NCI-H510A treated with DMSO at 0.1 percent for 48 hours (cell line): Measurements from ENCODE around the gene SP8.

ENCODE experiments used
- DNase-seq: peaks from one replicate; lab custom pipeline; 2025; lab: John Stamatoyannopoulos, UW

SP8 gene

GRCh38 chr7:20754001-20754400, 32.7 kb downstream of the SP8 start:
- DNase-seq: no peak

DNA sequence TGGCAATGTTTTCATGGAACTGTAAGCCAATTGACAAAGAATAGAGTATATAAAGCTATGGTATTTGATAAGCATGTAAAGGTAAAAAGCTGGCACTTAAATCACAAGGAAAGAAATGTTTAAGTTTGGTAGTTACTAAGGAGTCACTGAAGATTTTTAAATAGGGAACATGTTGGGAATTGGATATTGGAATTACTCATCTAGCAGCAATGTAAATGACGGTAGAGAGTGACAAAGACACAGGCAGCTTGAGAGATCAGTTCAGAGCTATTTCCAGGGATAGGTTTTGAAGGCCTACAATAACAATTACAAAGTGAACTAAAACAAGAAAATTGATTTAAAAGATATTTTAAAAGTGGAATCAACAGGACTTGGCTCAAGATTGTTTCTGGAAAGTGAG, 36.8 kb downstream of the SP8 start:
- DNase-seq: no peak

GRCh38 chr7:20748853-20749252, 37.8 kb downstream of the SP8 start:
- DNase-seq: no peak

GRCh38 chr7:20747001-20747400, 39.7 kb downstream of the SP8 start:
- DNase-seq: no peak

- no peak for DNase-seq
Observed at GRCh38 chr7:20745702-20746101, 41.0 kb downstream of the SP8 start.

DNA sequence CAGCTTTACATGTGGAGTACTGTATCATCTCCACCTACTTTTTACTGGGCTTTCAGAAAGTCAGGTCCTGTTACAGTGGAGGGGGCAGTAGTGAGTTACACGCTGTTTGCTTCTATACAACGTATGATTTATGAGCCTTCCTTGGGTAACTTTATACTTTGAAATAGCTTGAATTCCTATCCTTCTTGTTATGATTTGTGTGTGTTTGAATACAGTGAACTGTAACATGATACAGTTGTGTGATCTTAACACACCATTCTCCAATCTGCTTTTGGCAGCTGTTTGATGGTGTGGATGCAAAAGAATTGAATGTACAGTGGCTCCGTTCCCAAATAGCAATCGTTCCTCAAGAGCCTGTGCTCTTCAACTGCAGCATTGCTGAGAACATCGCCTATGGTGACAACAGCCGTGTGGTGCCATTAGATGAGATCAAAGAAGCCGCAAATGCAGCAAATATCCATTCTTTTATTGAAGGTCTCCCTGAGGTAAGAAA, 41.7 kb downstream of the SP8 start:
- peak; percentile 82 for DNase-seq

- no peak for DNase-seq
Observed at GRCh38 chr7:20742913-20743312, 43.8 kb downstream of the SP8 start.

- DNase-seq: no peak
Observed at GRCh38 chr7:20741801-20742200, 44.9 kb downstream of the SP8 start.

- DNase-seq: no peak
Observed at GRCh38 chr7:20738518-20739481, 47.9 kb downstream of the SP8 start.

DNA sequence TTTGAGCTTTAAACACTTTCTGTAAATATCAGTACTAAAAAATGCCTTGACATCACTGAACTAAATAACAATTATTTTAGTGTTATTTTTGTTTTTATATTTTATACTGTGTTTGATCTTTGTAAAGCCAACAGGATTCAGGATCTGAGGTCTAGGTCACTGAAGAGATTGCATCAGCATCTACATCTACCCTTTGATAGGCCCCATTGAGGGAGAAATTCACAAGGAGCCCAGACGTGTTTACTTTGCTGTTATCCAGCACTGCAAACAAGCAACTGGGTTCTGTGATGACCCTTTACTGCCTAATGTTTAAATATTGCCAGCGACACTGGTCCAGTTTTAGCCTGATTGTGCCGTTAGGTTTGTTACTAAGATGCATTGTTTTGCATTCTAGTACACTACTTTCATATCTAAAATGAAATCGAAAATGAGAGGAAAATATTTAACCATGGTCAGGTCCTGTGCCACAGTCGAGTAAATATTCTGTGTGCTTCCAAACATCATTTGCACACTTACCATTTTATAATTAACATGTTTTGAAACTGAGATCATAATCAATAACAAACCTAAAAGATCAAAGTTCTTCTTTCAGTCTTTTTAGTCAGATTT, 48.7 kb downstream of the SP8 start:
- peak; percentile 35 for DNase-seq

DNA sequence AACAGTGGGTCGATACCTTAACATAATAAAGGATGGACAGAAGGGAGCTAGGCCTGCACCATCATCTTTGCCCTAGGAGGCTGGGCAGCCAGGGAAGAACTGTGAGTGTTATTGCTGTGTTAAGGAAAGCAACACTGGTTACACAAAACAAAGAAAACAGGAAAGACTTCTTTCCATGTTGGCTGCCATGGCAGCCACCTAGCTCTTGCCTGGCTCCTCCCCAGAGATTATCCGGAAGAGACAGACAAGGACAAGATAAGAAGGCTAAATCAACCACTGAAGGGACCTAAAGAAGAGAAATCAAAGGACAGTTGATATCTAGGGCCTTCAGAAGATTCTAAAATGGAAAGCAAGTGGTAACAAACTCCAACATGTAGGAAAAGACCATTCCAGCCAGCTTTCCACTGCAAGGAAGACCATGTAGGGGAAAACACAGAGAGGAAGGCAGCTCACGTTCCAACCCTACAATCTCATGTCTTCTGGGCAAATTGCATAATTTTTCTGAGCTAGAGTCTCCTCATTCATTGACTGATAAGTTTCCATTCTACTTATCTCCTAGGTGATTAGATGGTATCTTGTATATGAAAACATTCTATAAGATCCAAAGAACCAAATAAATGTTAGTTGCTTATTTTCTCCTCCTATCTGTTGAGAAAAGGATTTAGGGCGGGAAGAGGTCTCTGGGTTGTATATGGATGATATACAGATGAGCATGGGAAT, 51.2 kb downstream of the SP8 start:
- DNase-seq: no peak
